ENCODE measurements around the gene FNIP2.

Gene FNIP2

GRCh38 chr4:158771776-158772175 is 3.0 kb downstream of the FNIP2 start:
- CTCF ChIA-PET: no interaction called here
- no peak for DNase-seq (ENCODE audit: extremely low spot score)

GRCh38 chr4:158775091-158775651 is 6.3 kb downstream of the FNIP2 start:
- CTCF ChIA-PET: interaction anchor here (0.9 to 1.4 kb wide), 3 partner anchors 12 to 21 kb away, joined by 3 to 4 read pairs (median 3); no protein-coding TSS in a partner anchor
- no peak for DNase-seq (ENCODE audit: extremely low spot score)
- POLR2A ChIA-PET: no interaction called here
- TF ChIP-seq CTCF (IDR thresholded peaks at IDR 0.05; ENCODE audit: control extremely low read depth, extremely low read depth, low read depth, missing control alignments): no peak

More at GRCh38 chr4:158771776-158772175, 3.0 kb downstream of the FNIP2 start:
- no peak for TF ChIP-seq CTCF (IDR thresholded peaks at IDR 0.05; ENCODE audit: control extremely low read depth, extremely low read depth, low read depth, missing control alignments)
- POLR2A ChIA-PET: no interaction called here

GRCh38 chr4:158776106-158776505 is 7.3 kb downstream of the FNIP2 start:
- POLR2A ChIA-PET: no interaction called here
- CTCF ChIA-PET: no interaction called here
- no peak for TF ChIP-seq CTCF (IDR thresholded peaks at IDR 0.05; ENCODE audit: control extremely low read depth, extremely low read depth, low read depth, missing control alignments)
- DNase-seq (ENCODE audit: extremely low spot score): no peak

GRCh38 chr4:158777423-158778155 is 8.8 kb downstream of the FNIP2 start:
- CTCF ChIA-PET: no interaction called here

GRCh38 chr4:158778156-158778711 is 9.4 kb downstream of the FNIP2 start:
- ChIA-PET POLR2A (no interaction called here), CTCF (interaction anchor here (1.0 to 1.2 kb wide), 2 partner anchors 19 to 73 kb away, joined by 3 read pairs; no protein-coding TSS in a partner anchor)
- no peak for TF ChIP-seq CTCF (IDR thresholded peaks at IDR 0.05; ENCODE audit: control extremely low read depth, extremely low read depth, low read depth, missing control alignments)
- DNase-seq (ENCODE audit: extremely low spot score): peak; percentile 43

More at GRCh38 chr4:158777423-158778155, 8.8 kb downstream of the FNIP2 start:
- TF ChIP-seq CTCF (IDR thresholded peaks at IDR 0.05; ENCODE audit: control extremely low read depth, extremely low read depth, low read depth, missing control alignments): no peak
- POLR2A ChIA-PET: no interaction called here
- DNase-seq (ENCODE audit: extremely low spot score): no peak

GRCh38 chr4:158778712-158779111 is 9.9 kb downstream of the FNIP2 start:
- ChIA-PET CTCF (interaction anchor here (1.0 to 1.2 kb wide), 2 partner anchors 18 to 73 kb away, joined by 3 read pairs; no protein-coding TSS in a partner anchor), POLR2A (interaction anchor here (0.6 kb wide), 1 partner anchor 420 kb away, joined by 3 read pairs; no protein-coding TSS in a partner anchor)
- no peak for DNase-seq (ENCODE audit: extremely low spot score)

More at GRCh38 chr4:158778712-158779111, 9.9 kb downstream of the FNIP2 start:
- TF ChIP-seq CTCF (IDR thresholded peaks at IDR 0.05; ENCODE audit: control extremely low read depth, extremely low read depth, low read depth, missing control alignments): no peak
